Measurements from ENCODE around the gene MTAP. TPM values are rescaled to one million over a fixed set of nuclear protein-coding genes. Genes with fewer than 3 reads are reported as not detected.

MTAP gene
- total RNA-seq, 1 donor from 2014 or later: 43.2 TPM

DNA sequence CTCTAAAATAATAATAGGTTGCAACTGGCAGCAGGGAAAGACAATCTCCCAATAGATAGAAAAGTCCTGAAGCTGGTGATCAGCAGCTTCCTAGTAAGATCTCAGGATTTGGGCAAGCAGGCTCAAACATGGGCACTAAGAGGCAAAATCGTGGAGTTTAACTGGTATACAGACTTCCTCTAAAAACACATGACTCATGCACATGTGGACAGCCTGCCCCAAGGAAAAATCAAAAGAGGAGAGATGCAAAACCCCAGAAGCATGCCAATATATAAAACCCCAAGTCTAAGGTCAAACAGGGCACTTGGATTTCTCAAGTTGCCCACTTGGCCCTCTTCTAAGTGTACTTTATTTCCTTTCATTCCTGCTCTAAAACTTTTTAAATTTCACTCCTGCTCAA, 129.0 kb downstream of the MTAP start:
- POLR2A ChIA-PET: no interaction called here
- no peak for ATAC-seq (ENCODE audit: low read depth)
- Mint-ChIP-seq H3K27me3 (no peaks in the 10 kb centered on the region), H3K9me3 (no peaks in the 10 kb centered on the region), H3K4me3 (no peak overlapping the region), H3K36me3 (ENCODE audit: low read depth) (peaks cover 4% of the 10 kb centered on the region), H3K4me1 (no peaks in the 10 kb centered on the region), H3K27ac (no peak overlapping the region)
- CTCF ChIA-PET: no interaction called here
- no peak for DNase-seq
- intact Hi-C loops (cut with micrococcal nuclease): no loop called here
- TF ChIP-seq, protein P1, sequence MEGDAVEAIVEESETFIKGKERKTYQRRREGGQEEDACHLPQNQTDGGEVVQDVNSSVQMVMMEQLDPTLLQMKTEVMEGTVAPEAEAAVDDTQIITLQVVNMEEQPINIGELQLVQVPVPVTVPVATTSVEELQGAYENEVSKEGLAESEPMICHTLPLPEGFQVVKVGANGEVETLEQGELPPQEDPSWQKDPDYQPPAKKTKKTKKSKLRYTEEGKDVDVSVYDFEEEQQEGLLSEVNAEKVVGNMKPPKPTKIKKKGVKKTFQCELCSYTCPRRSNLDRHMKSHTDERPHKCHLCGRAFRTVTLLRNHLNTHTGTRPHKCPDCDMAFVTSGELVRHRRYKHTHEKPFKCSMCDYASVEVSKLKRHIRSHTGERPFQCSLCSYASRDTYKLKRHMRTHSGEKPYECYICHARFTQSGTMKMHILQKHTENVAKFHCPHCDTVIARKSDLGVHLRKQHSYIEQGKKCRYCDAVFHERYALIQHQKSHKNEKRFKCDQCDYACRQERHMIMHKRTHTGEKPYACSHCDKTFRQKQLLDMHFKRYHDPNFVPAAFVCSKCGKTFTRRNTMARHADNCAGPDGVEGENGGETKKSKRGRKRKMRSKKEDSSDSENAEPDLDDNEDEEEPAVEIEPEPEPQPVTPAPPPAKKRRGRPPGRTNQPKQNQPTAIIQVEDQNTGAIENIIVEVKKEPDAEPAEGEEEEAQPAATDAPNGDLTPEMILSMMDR (IDR thresholded peaks at IDR 0.05): no peak

DNA sequence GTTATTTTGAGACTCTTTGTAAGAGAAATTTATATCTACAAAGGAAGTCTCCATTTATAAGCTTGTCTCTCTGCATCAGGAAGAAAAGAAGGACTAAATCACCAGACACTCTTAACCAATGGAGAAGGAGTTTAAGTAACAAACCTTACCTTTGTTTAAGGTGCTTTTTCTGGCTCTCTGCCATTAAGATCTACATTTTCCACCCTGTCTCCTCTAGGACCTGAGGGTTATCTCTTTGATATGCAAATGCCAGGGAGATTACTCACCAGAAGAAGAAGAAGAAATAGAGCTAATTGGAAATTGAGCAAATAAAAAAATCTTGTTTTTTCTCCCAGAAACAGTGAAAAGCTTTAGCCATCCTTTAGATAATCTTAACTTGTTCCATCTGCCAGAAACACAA, 130.8 kb downstream of the MTAP start:
- Mint-ChIP-seq H3K27ac (no peak overlapping the region), H3K4me3 (no peak overlapping the region), H3K4me1 (no peaks in the 10 kb centered on the region), H3K9me3 (no peaks in the 10 kb centered on the region), H3K27me3 (no peaks in the 10 kb centered on the region), H3K36me3 (ENCODE audit: low read depth) (peaks cover 4% of the 10 kb centered on the region)
- ChIA-PET POLR2A (no interaction called here), CTCF (no interaction called here)
- intact Hi-C loops (cut with micrococcal nuclease): no loop called here
- TF ChIP-seq, protein P1 (IDR thresholded peaks at IDR 0.05): no peak
- DNase-seq (no peak), ATAC-seq (ENCODE audit: low read depth) (no peak)

DNA sequence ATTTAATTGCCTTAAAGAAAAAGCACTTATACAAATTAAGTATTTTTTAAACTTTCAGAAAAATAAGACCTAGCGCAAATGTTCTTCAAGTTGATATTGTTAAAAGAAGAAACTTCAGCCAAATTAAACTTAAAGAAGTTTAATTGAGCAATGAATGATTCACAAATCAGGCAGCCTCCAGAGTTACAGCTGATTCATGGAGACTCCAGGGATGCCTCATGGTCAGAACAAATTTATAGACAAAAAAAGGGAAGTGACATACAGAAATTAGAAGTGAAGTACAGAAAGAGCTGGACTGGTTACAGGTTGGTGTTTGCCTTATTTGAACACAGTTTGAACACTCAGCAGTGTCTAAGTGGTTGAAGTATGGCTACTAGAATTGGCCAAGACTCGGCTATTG, 131.4 kb downstream of the MTAP start:
- ChIA-PET CTCF (no interaction called here), POLR2A (no interaction called here)
- Mint-ChIP-seq H3K27ac (no peak overlapping the region), H3K36me3 (ENCODE audit: low read depth) (peaks cover 4% of the 10 kb centered on the region), H3K27me3 (no peaks in the 10 kb centered on the region), H3K4me1 (no peaks in the 10 kb centered on the region), H3K9me3 (no peaks in the 10 kb centered on the region), H3K4me3 (no peak overlapping the region)
- TF ChIP-seq, protein P1 (IDR thresholded peaks at IDR 0.05): no peak
- ATAC-seq (ENCODE audit: low read depth): no peak
- intact Hi-C loops (cut with micrococcal nuclease): no loop called here
- no peak for DNase-seq

DNA sequence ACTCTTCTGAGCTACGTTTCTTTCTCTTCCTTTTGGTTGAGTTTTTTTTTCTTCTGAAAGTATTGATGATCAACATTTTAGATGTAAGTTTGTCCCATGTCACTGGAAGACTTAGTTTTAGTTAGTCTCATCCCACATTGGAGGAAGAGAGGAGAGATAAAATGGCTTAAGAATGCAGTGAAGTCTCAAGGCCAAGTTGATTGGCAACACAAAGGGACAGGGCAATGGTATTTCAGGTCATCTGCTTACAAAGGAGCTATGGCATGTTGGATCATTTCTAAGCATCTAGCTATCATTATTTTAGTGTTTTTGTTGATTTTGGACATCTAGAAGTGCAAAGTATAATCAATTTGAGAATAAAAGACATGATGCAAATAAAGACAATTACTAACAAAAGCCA, 133.2 kb downstream of the MTAP start:
- intact Hi-C loops (cut with micrococcal nuclease): no loop called here
- no peaks in the 10 kb centered on the region for H3K27me3 Mint-ChIP-seq
- H3K4me3 Mint-ChIP-seq: no peak overlapping the region
- TF ChIP-seq, protein P1 (IDR thresholded peaks at IDR 0.05): no peak
- ATAC-seq (ENCODE audit: low read depth) (no peak), DNase-seq (no peak)
- ChIA-PET CTCF (no interaction called here), POLR2A (no interaction called here)
- no peak overlapping the region for H3K27ac Mint-ChIP-seq
- no peaks in the 10 kb centered on the region for H3K4me1 Mint-ChIP-seq
- no peaks in the 10 kb centered on the region for H3K9me3 Mint-ChIP-seq
- peaks cover 4% of the 10 kb centered on the region for H3K36me3 Mint-ChIP-seq (ENCODE audit: low read depth)

DNA sequence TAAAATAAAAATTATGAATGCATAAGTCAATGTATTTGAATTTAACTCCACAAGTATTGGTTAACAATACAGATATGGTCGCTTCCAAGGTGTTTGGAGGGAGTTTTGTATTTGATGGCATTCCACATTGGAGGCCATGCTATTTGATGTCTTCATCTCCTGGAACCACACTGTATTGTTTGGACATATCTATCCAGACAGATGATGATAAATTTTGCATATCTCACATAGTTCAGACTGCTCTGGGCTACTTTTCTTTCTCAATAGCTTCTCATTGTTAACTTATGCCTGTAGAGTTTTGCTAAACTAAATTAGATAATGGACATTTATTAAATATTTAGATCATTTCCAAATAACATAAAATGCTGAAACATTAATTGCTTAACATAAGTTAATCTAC, 133.7 kb downstream of the MTAP start:
- Mint-ChIP-seq H3K27me3 (no peaks in the 10 kb centered on the region), H3K4me3 (no peak overlapping the region), H3K36me3 (ENCODE audit: low read depth) (peaks cover under 1% of the 10 kb centered on the region), H3K9me3 (no peaks in the 10 kb centered on the region), H3K4me1 (no peaks in the 10 kb centered on the region), H3K27ac (no peak overlapping the region)
- ChIA-PET POLR2A (no interaction called here), CTCF (no interaction called here)
- TF ChIP-seq, protein P1 (IDR thresholded peaks at IDR 0.05): no peak
- no peak for DNase-seq
- intact Hi-C loops (cut with micrococcal nuclease): no loop called here
- ATAC-seq (ENCODE audit: low read depth): no peak
